Stimulated activated naive B cell treated with anti-CD40 and anti-IgM and Interleukin-4, amounts not matched to agents 10 μg/mL and 1 μg/mL and 100 μg/mL, for 72 hours (primary cell): ENCODE results near the gene TAS2R60.

ENCODE experiments used
- ATAC-seq, 2 donors: fragments of 150-1000 bp; cut with Tn5 transposase; replicated peaks; 2 replicates each; pipeline ENCODE4 v1.10.0; 2021; ENCODE audit warnings: moderate library complexity in 1 of 2
- DNase-seq: peaks from one replicate; pipeline ENCODE4 v3.0.0; 2021
- H3K27ac Mint-ChIP-seq: one replicate; pipeline ENCODE4 v1.8.0; 2022; ENCODE audit warnings: mild to moderate bottlenecking, mixed read lengths
- H3K27me3 Mint-ChIP-seq, 2 donors: one replicate each; pipeline ENCODE4 v1.8.0; 2022; ENCODE audit warnings: mixed read lengths in 2 of 2
- H3K36me3 Mint-ChIP-seq, 2 donors: one replicate each; pipeline ENCODE4 v1.8.0; 2022; ENCODE audit warnings: mixed read lengths in 2 of 2, mild to moderate bottlenecking in 1 of 2
- H3K4me1 Mint-ChIP-seq, 2 donors: one replicate each; pipeline ENCODE4 v1.8.0; 2022; ENCODE audit warnings: mixed read lengths in 2 of 2, mild to moderate bottlenecking in 1 of 2
- H3K4me3 Mint-ChIP-seq, 2 donors: one replicate each; pipeline ENCODE4 v1.8.0; 2022; ENCODE audit warnings: mild to moderate bottlenecking in 2 of 2, mixed read lengths in 2 of 2, moderate library complexity in 1 of 2
- H3K9me3 Mint-ChIP-seq, 2 donors: one replicate each; pipeline ENCODE4 v1.8.0; 2022; ENCODE audit warnings: mixed read lengths in 2 of 2, mild to moderate bottlenecking in 1 of 2

TAS2R60 gene

DNA sequence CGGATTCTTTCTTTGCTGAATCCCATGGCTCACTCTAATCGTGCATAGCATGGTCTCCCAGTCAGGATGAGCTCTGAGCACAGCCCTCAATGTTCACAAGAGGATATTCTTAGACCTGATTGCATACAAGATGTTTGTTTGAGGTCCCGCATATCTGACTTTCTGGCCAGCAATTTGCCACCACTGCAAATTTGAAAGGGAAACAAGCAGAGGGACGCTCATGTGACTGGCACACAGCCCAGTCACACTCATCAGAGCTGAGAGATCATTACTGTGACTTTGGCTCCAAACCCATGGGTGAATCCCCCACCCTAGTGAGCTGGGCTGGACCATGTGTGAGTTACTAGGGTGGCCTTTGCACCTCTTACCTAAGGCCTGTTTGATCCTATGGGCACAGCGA, 44.3 kb downstream of the TAS2R60 start:
- H3K27ac Mint-ChIP-seq: no peak overlapping the region

GRCh38 chr7:143490717-143491306, 47.6 kb downstream of the TAS2R60 start:
- Mint-ChIP-seq H3K4me1 (peaks cover 0 to 4% of the 10 kb centered on the region in 2 donors), H3K4me3 (no peak overlapping the region), H3K27me3 (peaks cover 0 to 7% of the 10 kb centered on the region in 2 donors), H3K9me3 (peaks cover 0 to 2% of the 10 kb centered on the region in 2 donors), H3K36me3 (no peaks in the 10 kb centered on the region), H3K27ac (no peak overlapping the region)
- ATAC-seq (peak in 1 of 2 donors; percentile 38), DNase-seq (no peak)

More for the DNA sequence above, 44.3 kb downstream of the TAS2R60 start:
- H3K4me1 Mint-ChIP-seq: peaks cover 0 to 4% of the 10 kb centered on the region in 2 donors
- ATAC-seq (no peak), DNase-seq (no peak)
- H3K36me3 Mint-ChIP-seq: no peaks in the 10 kb centered on the region
- no peak overlapping the region for H3K4me3 Mint-ChIP-seq
- peaks cover 0 to 6% of the 10 kb centered on the region in 2 donors for H3K27me3 Mint-ChIP-seq
- H3K9me3 Mint-ChIP-seq: peaks cover 0 to 2% of the 10 kb centered on the region in 2 donors

DNA sequence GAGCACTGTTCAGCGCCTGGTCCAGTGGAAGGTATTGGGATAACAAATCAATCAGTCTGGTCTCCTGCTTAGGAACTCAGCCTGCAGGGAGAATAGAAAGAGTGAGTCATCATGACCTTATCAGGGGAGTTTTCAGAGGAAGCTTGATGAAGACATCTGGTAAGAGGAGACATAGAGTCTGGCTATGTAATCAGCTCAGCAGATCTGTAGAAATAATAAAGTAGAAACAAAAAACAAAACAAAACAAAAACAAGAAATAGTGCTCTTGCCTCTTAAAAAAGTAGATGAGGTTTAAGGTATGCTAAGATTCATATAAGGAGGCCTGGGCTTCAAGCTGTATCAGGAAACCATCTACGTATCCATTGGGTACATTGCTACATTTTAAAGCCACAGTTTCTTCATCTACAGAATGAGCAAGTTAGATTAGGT, 48.8 kb downstream of the TAS2R60 start:
- Mint-ChIP-seq H3K27ac (no peak overlapping the region), H3K4me1 (peaks cover 0 to 4% of the 10 kb centered on the region in 2 donors), H3K4me3 (no peak overlapping the region), H3K36me3 (no peaks in the 10 kb centered on the region), H3K9me3 (no peaks in the 10 kb centered on the region), H3K27me3 (peaks cover 0 to 11% of the 10 kb centered on the region in 2 donors)
- peak; percentile 52 to 59 for ATAC-seq
- no peak for DNase-seq

- H3K36me3 Mint-ChIP-seq: no peaks in the 10 kb centered on the region
- ATAC-seq (no peak), DNase-seq (no peak)
- peaks cover 0 to 4% of the 10 kb centered on the region in 2 donors for H3K4me1 Mint-ChIP-seq
- no peaks in the 10 kb centered on the region for H3K9me3 Mint-ChIP-seq
- no peak overlapping the region for H3K4me3 Mint-ChIP-seq
- H3K27me3 Mint-ChIP-seq: peaks cover 0 to 18% of the 10 kb centered on the region in 2 donors
- H3K27ac Mint-ChIP-seq: no peak overlapping the region
Observed at GRCh38 chr7:143492799-143493739, 49.8 kb downstream of the TAS2R60 start.

DNA sequence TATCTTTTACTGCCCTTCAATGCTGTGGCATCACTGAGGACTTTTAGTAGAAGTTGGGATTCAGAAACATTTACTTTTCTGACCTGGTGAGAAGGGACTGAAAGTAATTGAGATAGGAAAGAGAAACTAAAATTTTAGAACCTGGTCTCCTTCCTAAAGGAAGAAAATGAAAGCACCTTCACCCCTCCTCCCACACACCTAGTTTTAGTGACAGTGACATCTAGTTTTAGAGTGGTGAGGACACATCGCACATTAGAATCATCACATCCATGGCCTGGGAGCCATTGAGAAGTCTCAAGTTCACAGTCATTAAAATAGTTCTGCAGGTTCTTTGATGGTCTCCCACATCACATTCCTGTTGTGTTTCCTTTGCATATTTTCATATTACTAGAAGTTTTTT, 50.5 kb downstream of the TAS2R60 start:
- DNase-seq (no peak), ATAC-seq (no peak)
- Mint-ChIP-seq H3K36me3 (no peaks in the 10 kb centered on the region), H3K27me3 (peaks cover 0 to 18% of the 10 kb centered on the region in 2 donors), H3K4me1 (peaks cover 0 to 4% of the 10 kb centered on the region in 2 donors), H3K4me3 (no peak overlapping the region), H3K27ac (no peak overlapping the region), H3K9me3 (no peaks in the 10 kb centered on the region)
